OCI-LY7 (cell line): ENCODE measurements around the gene NRG2. TPM values are rescaled to one million over a fixed set of nuclear protein-coding genes. Genes with fewer than 3 reads are reported as not detected.

Experiments used
- BruUV-seq: library from RNA; stranded (reverse); fragments of 400-500 nt; replicated peaks from 2 replicates; lab custom pipeline; 2021; lab: Mats Ljungman, UMichigan
- CTCF ChIA-PET: fragments of 300-600 bp; sonication (Branson Sonifier 250); formaldehyde crosslinking; loops from one replicate; lab custom pipeline; 2022; ENCODE audit warnings: antibody characterized with exemption; ENCODE audit not compliant: unreplicated experiment; lab: Charles Lee
- POLR2A ChIA-PET: fragments of 300-600 bp; sonication (Branson Sonifier 250); formaldehyde crosslinking; loops from one replicate; lab custom pipeline; 2022; ENCODE audit warnings: antibody characterized with exemption; lab: Charles Lee
- DNase-seq: peaks from one replicate; pipeline ENCODE4 v3.0.0-alpha.2; 2015; ENCODE audit warnings: low spot score
- H2AFZ ChIP-seq: fragments of 200-600 bp; sonication (generic), shearing (Covaris generic); 2 replicates; pipeline ENCODE4 v1.6.1; 2014; ENCODE audit warnings: mild to moderate bottlenecking, antibody characterized with exemption, low read length, moderate library complexity
- H3K27ac ChIP-seq: fragments of 200-600 bp; sonication (generic); 2 replicates; pipeline ENCODE4 v1.5.1; 2014; ENCODE audit warnings: mixed run types, low read depth, mild to moderate bottlenecking, moderate library complexity, low read length, inconsistent platforms; ENCODE audit not compliant: poor library complexity, severe bottlenecking
- H3K36me3 ChIP-seq: fragments of 200-600 bp; sonication (generic); 2 replicates; pipeline ENCODE4 v1.6.1; 2014; ENCODE audit warnings: mild to moderate bottlenecking, antibody characterized with exemption, low read length, moderate library complexity, mixed read lengths; ENCODE audit not compliant: insufficient read depth
- H3K4me1 ChIP-seq: fragments of 200-600 bp; sonication (generic); 2 replicates; pipeline ENCODE4 v1.5.1; 2014; ENCODE audit warnings: mild to moderate bottlenecking, low read length; ENCODE audit not compliant: insufficient read depth, poor library complexity, severe bottlenecking
- H3K4me2 ChIP-seq: fragments of 200-600 bp; sonication (generic); 2 replicates; pipeline ENCODE4 v1.6.1; 2014; ENCODE audit warnings: mild to moderate bottlenecking, low read length
- H3K4me3 ChIP-seq: fragments of 200-600 bp; sonication (generic); 2 replicates; pipeline ENCODE4 v1.5.1; 2014; ENCODE audit warnings: mild to moderate bottlenecking, low read depth, low read length; ENCODE audit not compliant: poor library complexity, severe bottlenecking
- H3K79me2 ChIP-seq: fragments of 200-600 bp; sonication (generic); 2 replicates; pipeline ENCODE4 v1.6.1; 2016; ENCODE audit warnings: low read depth, mild to moderate bottlenecking, low read length, moderate library complexity, mixed read lengths; ENCODE audit not compliant: insufficient read depth
- H3K9me2 ChIP-seq: fragments of 200-600 bp; sonication (generic); 2 replicates; pipeline ENCODE4 v1.6.1; 2016; ENCODE audit warnings: mild to moderate bottlenecking, low read length, mixed read lengths; ENCODE audit not compliant: insufficient read depth
- H3K9me3 ChIP-seq: fragments of 200-600 bp; sonication (generic); 2 replicates; pipeline ENCODE4 v1.6.1; 2014; ENCODE audit warnings: mild to moderate bottlenecking, mixed run types, low read length, mixed read lengths
- H4K20me1 ChIP-seq: fragments of 200-600 bp; sonication (generic); 2 replicates; pipeline ENCODE4 v1.6.1; 2014; ENCODE audit warnings: mild to moderate bottlenecking, antibody characterized with exemption, low read length, moderate library complexity, mixed read lengths; ENCODE audit not compliant: insufficient read depth
- EZH2phosphoT487 ChIP-seq: fragments of 200-600 bp; sonication (generic); IDR thresholded peaks from 2 replicates; pipeline ENCODE4 v1.6.1; 2018; ENCODE audit warnings: low read depth, borderline replicate concordance, mild to moderate bottlenecking, mixed run types, antibody characterized with exemption, low read length, moderate library complexity, mixed read lengths
- intact Hi-C: fragments of 100-400 bp; cut with micrococcal nuclease; formaldehyde crosslinking; loops from one replicate; pipeline ENCODE4 v1.10.0; 2022; ENCODE audit not compliant: unreplicated experiment
- total RNA-seq, 2 experiments: library from RNA; depleted of rRNA in 1 of 2; stranded (reverse); fragments of >200 nt in 1 of 2; shearing (Covaris generic) in 1 of 2; gene quantifications; 2 replicates each; pipeline ENCODE4 v1.2.3, GENCODE V29; 2014 to 2022
- TF ChIP-seq, protein P1 (sequence below): fragments of 200-600 bp; sonication (generic); conservative IDR thresholded peaks from 2 replicates; pipeline ENCODE4 v1.5.1; 2014; ENCODE audit warnings: mild to moderate bottlenecking, antibody characterized with exemption, low read length, moderate library complexity, mixed read lengths

NRG2 gene
- total RNA-seq, 2 experiments from 2014 or later = 1.7 TPM; not detected in 1

GRCh38 chr5:139897982-139898381 lies 145.1 kb downstream of the NRG2 start:
- Histone ChIP-seq H3K4me2 (no peak overlapping the region), H3K36me3 (no peaks in the 10 kb centered on the region), H3K4me1 (no peaks in the 10 kb centered on the region), H3K79me2 (no peaks in the 10 kb centered on the region), H3K9me2 (no peaks in the 10 kb centered on the region), H3K9me3 (no peaks in the 10 kb centered on the region), H3K27ac (no peak overlapping the region), H4K20me1 (no peaks in the 10 kb centered on the region; the same call in 1 of the 2 replicates), H2AFZ (no peak overlapping the region), H3K4me3 (no peak overlapping the region)
- no peak for DNase-seq
- CTCF ChIA-PET = no interaction called here
- POLR2A ChIA-PET = no interaction called here
- intact Hi-C loops = no loop called here
- no peak for TF ChIP-seq EZH2phosphoT487
- TF ChIP-seq, protein P1, sequence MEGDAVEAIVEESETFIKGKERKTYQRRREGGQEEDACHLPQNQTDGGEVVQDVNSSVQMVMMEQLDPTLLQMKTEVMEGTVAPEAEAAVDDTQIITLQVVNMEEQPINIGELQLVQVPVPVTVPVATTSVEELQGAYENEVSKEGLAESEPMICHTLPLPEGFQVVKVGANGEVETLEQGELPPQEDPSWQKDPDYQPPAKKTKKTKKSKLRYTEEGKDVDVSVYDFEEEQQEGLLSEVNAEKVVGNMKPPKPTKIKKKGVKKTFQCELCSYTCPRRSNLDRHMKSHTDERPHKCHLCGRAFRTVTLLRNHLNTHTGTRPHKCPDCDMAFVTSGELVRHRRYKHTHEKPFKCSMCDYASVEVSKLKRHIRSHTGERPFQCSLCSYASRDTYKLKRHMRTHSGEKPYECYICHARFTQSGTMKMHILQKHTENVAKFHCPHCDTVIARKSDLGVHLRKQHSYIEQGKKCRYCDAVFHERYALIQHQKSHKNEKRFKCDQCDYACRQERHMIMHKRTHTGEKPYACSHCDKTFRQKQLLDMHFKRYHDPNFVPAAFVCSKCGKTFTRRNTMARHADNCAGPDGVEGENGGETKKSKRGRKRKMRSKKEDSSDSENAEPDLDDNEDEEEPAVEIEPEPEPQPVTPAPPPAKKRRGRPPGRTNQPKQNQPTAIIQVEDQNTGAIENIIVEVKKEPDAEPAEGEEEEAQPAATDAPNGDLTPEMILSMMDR = no peak
- no TSS peak for BruUV-seq

DNA sequence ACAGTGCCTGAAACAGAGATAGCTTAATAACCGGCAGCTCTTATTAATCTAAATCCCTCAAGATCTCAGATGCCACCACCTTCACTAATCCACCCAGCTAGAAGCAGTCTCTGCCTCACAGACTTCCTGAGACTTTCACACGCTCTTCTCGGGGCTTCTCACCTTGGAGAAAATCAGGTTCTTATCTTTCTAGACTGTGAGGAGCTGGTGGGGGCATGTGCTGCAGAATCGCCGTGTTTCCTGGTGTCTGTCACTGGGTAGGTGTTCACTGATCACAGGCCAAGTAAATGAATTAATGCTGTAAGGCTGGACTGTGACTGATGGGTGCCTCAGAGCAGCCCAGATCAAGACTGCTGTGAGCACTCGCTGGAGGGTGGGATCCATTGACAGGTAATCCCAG lies 145.8 kb downstream of the NRG2 start:
- H3K9me2 ChIP-seq = no peaks in the 10 kb centered on the region
- no peak overlapping the region for H3K4me2 ChIP-seq
- DNase-seq = no peak
- ChIA-PET POLR2A (no interaction called here), CTCF (no interaction called here)
- no peaks in the 10 kb centered on the region for H3K4me1 ChIP-seq
- H3K9me3 ChIP-seq = no peaks in the 10 kb centered on the region
- no peaks in the 10 kb centered on the region for H3K79me2 ChIP-seq
- no peak overlapping the region for H3K27ac ChIP-seq
- no peaks in the 10 kb centered on the region; the same call in 1 of the 2 replicates for H4K20me1 ChIP-seq
- no peak overlapping the region for H3K4me3 ChIP-seq
- BruUV-seq = no TSS peak
- no peak overlapping the region for H2AFZ ChIP-seq
- intact Hi-C loops = no loop called here
- no peaks in the 10 kb centered on the region for H3K36me3 ChIP-seq
- TF ChIP-seq, protein P1 = no peak
- no peak for TF ChIP-seq EZH2phosphoT487

GRCh38 chr5:139896718-139897117 lies 146.4 kb downstream of the NRG2 start:
- intact Hi-C loops = no loop called here
- no peaks in the 10 kb centered on the region for H3K36me3 ChIP-seq
- no peaks in the 10 kb centered on the region for H3K9me2 ChIP-seq
- H3K27ac ChIP-seq = no peak overlapping the region
- ChIA-PET CTCF (no interaction called here), POLR2A (no interaction called here)
- H3K4me3 ChIP-seq = no peak overlapping the region
- DNase-seq = no peak
- H3K79me2 ChIP-seq = no peaks in the 10 kb centered on the region
- no peak for TF ChIP-seq EZH2phosphoT487
- TF ChIP-seq, protein P1 = no peak
- no peaks in the 10 kb centered on the region; the same call in 1 of the 2 replicates for H4K20me1 ChIP-seq
- H3K4me2 ChIP-seq = no peak overlapping the region
- no peaks in the 10 kb centered on the region for H3K4me1 ChIP-seq
- no peaks in the 10 kb centered on the region for H3K9me3 ChIP-seq
- no TSS peak for BruUV-seq
- H2AFZ ChIP-seq = no peak overlapping the region
